ENCODE measurements around the gene MAP3K19. TPM values are rescaled to one million over a fixed set of nuclear protein-coding genes. Genes with fewer than 3 reads are reported as not detected.

MAP3K19 gene
- total RNA-seq, 1 experiment from 2014 or later: not detected

- TF ChIP-seq CBX3 (IDR thresholded peaks at IDR 0.05; ENCODE audit: low read depth) (no peak), CTCF (IDR thresholded peaks at IDR 0.05 in 2 of 3, conservative IDR thresholded peaks at IDR 0.05 in 1 of 3; ENCODE audit: borderline replicate concordance in 1 of 3, insufficient read depth in 1 of 3, low read depth in 2 of 3, low read length in 2 of 3) (no peak), POLR2AphosphoS5 (IDR thresholded peaks at IDR 0.05; ENCODE audit: low read depth, low read length) (no peak), ELF1 (IDR thresholded peaks at IDR 0.05; ENCODE audit: borderline replicate concordance, low read depth) (no peak), MAX (IDR thresholded peaks at IDR 0.05) (no peak), REST (IDR thresholded peaks at IDR 0.05; ENCODE audit: low read depth) (no peak), FOSL1 (IDR thresholded peaks at IDR 0.05; ENCODE audit: low read depth) (no peak), YY1 (IDR thresholded peaks at IDR 0.05; ENCODE audit: extremely low read depth, insufficient replicate concordance, low read depth, low read length) (no peak), POLR2A (IDR thresholded peaks at IDR 0.05; ENCODE audit: borderline replicate concordance, extremely low read depth, insufficient read depth, insufficient read length) (no peak), ZFX (IDR thresholded peaks at IDR 0.05) (no peak)
Observed at GRCh38 chr2:135096665-135097446, 49.6 kb upstream of the MAP3K19 start.

More at GRCh38 chr2:135096665-135097446, 49.6 kb upstream of the MAP3K19 start:
- H3K4me3 ChIP-seq (replicated peaks in 1 of 2; ENCODE audit: low read depth in 1 of 2, low read length in 2 of 2): no peak overlapping the region
- H3K27me3 ChIP-seq (ENCODE audit: insufficient read depth, low read length): no peaks in the 10 kb centered on the region
- DNase-seq (ENCODE audit: low read depth, low spot score) (no peak), ATAC-seq (no peak)
- no peaks in the 10 kb centered on the region for H3K36me3 ChIP-seq (ENCODE audit: control insufficient read depth in 1 of 2, insufficient read depth in 2 of 2, low read length in 2 of 2)
- H4K20me1 ChIP-seq (ENCODE audit: insufficient read depth): no peaks in the 10 kb centered on the region
- POLR2A ChIA-PET: no interaction called here
- no peak overlapping the region for H2AFZ ChIP-seq (ENCODE audit: low read depth, low read length, poor library complexity, severe bottlenecking)
- no peaks in the 10 kb centered on the region for H3K9me2 ChIP-seq (ENCODE audit: insufficient read depth)
- H3K27ac ChIP-seq (ENCODE audit: low read depth, low read length): no peak overlapping the region
- H3K9ac ChIP-seq (ENCODE audit: low read length): no peak overlapping the region
- no peak overlapping the region for H3K4me2 ChIP-seq (ENCODE audit: low read length)
- intact Hi-C loops (cut with micrococcal nuclease): no loop called here
- CTCF ChIA-PET: no interaction called here
- no peaks in the 10 kb centered on the region for H3K9me3 ChIP-seq (ENCODE audit: control insufficient read depth in 1 of 2, insufficient read depth in 1 of 2, low read depth in 1 of 2, low read length in 2 of 2)
- RAD21 ChIA-PET (ENCODE audit: low non-redundant PET in 1 of 2, low total read pairs in 2 of 2, uncharacterized antibody in 2 of 2, unreplicated experiment in 2 of 2): no interaction called here
- H3K79me2 ChIP-seq (ENCODE audit: insufficient read depth, low read length): no peaks in the 10 kb centered on the region
- no peaks in the 10 kb centered on the region for H3K4me1 ChIP-seq (ENCODE audit: control insufficient read depth in 1 of 2, insufficient read depth in 2 of 2, low read length in 2 of 2)
- no TSS peak for BruUV-seq (replicated peaks)

All from HCT116 (cell line).